ENCODE measurements around the gene DLGAP4.

DNA sequence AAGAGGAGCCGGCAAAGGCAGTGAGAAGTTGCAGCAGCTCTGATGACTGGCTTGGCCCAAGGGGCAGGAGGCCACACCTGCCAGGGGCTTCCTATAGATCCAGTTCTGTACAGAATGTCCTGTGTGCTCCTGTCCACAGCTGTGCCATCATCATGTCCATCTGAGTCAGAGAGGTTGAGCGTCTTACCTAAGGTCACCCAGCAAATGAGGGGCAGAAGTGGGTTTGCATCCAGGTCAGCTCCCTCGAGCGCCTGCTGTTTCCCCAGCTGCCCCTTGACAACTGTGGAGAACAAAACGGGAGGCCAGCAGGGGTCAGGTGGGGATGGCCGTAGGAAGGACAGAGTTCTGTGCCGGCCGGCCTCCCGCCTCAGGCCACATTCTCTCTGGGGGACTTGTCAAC lies 47.6 kb downstream of the DLGAP4 start:
- TF ChIP-seq ELF1 (CRISPR knock-in tag; IDR thresholded peaks at IDR 0.05), result no peak
- no peak for TF ChIP-seq POLR2A (IDR thresholded peaks at IDR 0.05; ENCODE audit: insufficient read depth in 1 of 2, low read depth in 2 of 2, low read length in 2 of 2)
- no peak for TF ChIP-seq MXI1 (IDR thresholded peaks at IDR 0.05; ENCODE audit: borderline replicate concordance, low read depth, low read length)
- no peak for TF ChIP-seq FOXK1 (CRISPR knock-in tag; IDR thresholded peaks at IDR 0.05; ENCODE audit: borderline replicate concordance, low read depth)
- no peak for TF ChIP-seq PHF8 (CRISPR knock-in tag; IDR thresholded peaks at IDR 0.05)
- TF ChIP-seq ZNF263 (CRISPR knock-in tag; IDR thresholded peaks at IDR 0.05), result no peak

Data from HepG2 (cell line).